PFSK-1 (cell line): ENCODE data around the gene ATP6V0E2.

Source experiments
- FOXP2 ChIP-seq: optimal IDR thresholded peaks from 2 replicates; pipeline ENCODE3; 2011; ENCODE audit warnings: borderline replicate concordance, control low read depth, inconsistent platforms; ENCODE audit not compliant: insufficient read depth; ENCODE audit errors: extremely low read length, extremely low read depth
- POLR2AphosphoS5 ChIP-seq: IDR thresholded peaks from 2 replicates; pipeline ENCODE4 v1.6.1; 2012; ENCODE audit warnings: low read depth, mild to moderate bottlenecking, control low read depth, low read length, moderate library complexity
- SIN3A ChIP-seq: IDR thresholded peaks from 2 replicates; pipeline ENCODE4 v1.6.1; 2012; ENCODE audit warnings: mild to moderate bottlenecking, low read length, moderate library complexity, borderline replicate concordance; ENCODE audit not compliant: insufficient read depth
- TAF1 ChIP-seq: IDR thresholded peaks from 2 replicates; pipeline ENCODE4 v1.6.1; 2012; ENCODE audit warnings: low read length, control low read depth, borderline replicate concordance; ENCODE audit not compliant: insufficient read depth
- TF ChIP-seq, protein P1 (sequence below), 2 experiments: IDR thresholded peaks; 2 replicates each; pipeline versions ENCODE4 v1.6.1 to v1.8.0; 2011 to 2012; ENCODE audit warnings: low read depth in 2 of 2, low read length in 2 of 2, control low read depth in 1 of 2, inconsistent platforms in 1 of 2, mild to moderate bottlenecking in 1 of 2, moderate library complexity in 1 of 2; ENCODE audit not compliant: insufficient read depth in 1 of 2

Gene ATP6V0E2

DNA sequence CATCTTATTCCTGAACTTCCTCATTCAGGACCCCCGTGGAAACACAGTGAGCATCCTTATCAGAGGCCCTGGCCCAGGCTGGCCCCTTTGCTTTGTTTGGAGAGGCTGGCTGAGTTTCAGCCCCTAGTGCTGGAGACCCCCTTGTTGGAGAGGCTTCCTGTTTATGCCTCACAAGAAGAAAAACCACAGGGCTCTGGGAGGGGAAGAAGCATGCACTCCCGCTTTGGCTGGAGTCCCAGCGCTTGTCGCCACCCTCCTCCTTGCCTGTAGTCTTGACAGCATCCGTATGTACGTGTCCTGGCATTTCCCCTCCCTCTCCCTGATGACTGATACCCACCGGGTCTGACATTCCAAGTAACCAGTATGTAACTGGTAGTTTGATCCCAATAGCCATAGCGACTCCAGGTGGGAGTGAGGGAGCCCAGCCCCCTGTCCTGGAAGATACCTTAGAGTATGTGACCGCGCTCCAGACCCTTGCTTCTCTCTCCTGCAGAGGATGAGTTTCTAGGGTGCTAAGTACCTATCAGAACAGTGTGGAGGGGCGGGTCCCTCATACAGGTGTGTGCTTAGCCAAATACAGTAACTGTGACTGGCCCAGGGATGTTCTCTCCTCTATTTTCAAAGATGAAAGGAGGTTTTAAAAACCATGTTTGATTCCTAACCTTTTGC lies 6.9 kb upstream of the ATP6V0E2 start:
- TF ChIP-seq FOXP2 (no peak), TAF1 (no peak), POLR2AphosphoS5 (no peak), SIN3A (no peak)
- TF ChIP-seq, protein P1, sequence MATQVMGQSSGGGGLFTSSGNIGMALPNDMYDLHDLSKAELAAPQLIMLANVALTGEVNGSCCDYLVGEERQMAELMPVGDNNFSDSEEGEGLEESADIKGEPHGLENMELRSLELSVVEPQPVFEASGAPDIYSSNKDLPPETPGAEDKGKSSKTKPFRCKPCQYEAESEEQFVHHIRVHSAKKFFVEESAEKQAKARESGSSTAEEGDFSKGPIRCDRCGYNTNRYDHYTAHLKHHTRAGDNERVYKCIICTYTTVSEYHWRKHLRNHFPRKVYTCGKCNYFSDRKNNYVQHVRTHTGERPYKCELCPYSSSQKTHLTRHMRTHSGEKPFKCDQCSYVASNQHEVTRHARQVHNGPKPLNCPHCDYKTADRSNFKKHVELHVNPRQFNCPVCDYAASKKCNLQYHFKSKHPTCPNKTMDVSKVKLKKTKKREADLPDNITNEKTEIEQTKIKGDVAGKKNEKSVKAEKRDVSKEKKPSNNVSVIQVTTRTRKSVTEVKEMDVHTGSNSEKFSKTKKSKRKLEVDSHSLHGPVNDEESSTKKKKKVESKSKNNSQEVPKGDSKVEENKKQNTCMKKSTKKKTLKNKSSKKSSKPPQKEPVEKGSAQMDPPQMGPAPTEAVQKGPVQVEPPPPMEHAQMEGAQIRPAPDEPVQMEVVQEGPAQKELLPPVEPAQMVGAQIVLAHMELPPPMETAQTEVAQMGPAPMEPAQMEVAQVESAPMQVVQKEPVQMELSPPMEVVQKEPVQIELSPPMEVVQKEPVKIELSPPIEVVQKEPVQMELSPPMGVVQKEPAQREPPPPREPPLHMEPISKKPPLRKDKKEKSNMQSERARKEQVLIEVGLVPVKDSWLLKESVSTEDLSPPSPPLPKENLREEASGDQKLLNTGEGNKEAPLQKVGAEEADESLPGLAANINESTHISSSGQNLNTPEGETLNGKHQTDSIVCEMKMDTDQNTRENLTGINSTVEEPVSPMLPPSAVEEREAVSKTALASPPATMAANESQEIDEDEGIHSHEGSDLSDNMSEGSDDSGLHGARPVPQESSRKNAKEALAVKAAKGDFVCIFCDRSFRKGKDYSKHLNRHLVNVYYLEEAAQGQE (IDR thresholded peaks at IDR 0.05; ENCODE audit: insufficient read depth in 1 of 2, low read depth in 2 of 2, low read length in 2 of 2) = no peak

DNA sequence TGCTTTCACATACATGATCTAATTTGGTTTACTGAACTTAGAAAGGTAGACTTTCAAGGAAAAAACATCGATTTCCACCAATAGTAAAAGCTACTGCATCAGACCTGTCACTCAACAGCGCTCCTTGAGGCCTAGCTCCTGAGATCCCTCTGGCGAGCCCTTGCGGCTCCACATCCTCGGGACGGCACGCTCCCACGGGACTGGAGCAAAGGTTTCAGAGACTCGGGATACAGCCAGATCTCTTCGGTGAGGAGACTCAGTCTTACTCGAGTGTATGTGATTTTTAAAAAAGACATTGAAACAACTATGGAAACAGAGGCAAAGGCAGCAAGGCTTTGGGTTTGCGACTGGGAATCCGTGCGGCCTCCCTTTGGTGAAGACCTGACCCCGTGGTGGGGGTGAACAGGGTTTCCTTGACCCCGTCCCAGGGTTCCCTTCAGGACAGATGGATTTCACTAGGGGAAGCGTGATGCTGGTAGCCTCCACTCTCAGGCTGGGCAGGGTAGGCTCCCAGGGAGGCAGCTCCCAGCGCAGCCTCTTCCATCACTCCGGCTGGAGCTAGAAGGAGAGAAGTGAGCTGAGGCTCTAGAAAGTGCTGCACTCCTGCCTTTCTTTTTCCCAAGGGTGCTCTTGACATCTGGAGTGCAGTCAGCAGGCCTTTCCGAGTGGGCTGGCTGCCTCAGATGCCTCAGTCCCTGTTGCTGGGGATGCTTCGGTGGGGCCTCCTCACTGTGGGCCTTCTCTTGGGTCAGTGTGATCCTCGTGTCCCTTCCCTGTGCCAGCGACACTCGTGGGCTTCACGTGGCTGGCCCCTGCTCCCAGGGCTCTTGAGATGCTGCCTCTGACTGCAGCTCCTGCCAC lies 5.8 kb upstream of the ATP6V0E2 start:
- no peak for TF ChIP-seq POLR2AphosphoS5
- TF ChIP-seq SIN3A = no peak
- TF ChIP-seq TAF1 = no peak
- TF ChIP-seq FOXP2 = no peak
- TF ChIP-seq, protein P1 (IDR thresholded peaks at IDR 0.05; ENCODE audit: insufficient read depth in 1 of 2, low read depth in 2 of 2, low read length in 2 of 2) = no peak

DNA sequence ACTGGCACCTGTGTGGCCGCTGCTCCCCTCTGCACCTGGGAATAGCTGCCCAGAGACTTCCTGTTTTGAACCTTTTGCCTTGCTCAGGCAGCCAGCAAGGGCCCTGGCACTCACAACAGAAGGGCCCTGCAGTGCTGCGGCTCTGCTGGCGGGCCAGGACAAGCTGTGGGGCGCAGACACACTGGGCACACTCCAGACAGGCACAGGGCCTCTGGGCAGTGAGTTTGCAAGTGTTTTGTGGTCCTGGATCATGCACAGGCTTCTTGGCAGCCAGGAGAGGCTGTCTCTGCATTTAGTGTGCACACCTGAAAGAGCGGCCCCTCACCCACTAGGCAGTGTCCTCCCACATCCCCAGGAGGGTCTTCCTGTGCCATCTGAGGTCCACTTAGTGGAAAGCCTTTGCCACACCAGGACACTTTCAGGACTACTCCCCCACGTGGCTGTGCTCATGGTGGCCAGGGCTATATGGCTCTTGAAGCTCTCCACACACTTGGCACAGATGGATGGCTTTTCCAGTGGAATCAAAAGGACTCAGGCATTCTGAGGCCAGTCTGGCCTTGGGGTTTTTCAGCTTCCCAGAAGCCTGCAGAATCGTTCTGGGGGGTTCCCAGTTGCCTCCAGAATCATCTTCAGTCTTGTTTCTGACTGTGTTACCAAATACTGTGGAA lies 5.0 kb upstream of the ATP6V0E2 start:
- TF ChIP-seq, protein P1 (IDR thresholded peaks at IDR 0.05; ENCODE audit: insufficient read depth in 1 of 2, low read depth in 2 of 2, low read length in 2 of 2) = no peak
- TF ChIP-seq TAF1 = no peak
- TF ChIP-seq SIN3A = no peak
- TF ChIP-seq POLR2AphosphoS5 = no peak
- no peak for TF ChIP-seq FOXP2

DNA sequence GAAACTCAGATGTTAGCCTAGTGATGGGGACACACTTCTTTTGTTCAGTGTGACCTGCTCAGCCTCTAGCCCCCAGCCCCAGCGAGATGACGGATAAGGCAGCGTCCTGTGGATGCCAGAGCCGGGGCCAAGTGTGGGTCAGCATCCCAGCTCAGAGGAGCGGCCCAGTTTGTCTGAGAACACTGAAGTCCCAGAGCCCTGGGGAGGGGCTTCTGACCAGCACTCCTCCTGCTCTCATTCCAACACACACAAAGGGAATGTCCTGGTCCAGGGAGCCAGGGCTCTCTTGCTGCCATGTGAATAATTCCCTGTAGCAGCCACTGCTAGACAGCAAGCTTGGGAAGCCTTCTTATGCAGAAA lies 4.5 kb upstream of the ATP6V0E2 start:
- no peak for TF ChIP-seq SIN3A

DNA sequence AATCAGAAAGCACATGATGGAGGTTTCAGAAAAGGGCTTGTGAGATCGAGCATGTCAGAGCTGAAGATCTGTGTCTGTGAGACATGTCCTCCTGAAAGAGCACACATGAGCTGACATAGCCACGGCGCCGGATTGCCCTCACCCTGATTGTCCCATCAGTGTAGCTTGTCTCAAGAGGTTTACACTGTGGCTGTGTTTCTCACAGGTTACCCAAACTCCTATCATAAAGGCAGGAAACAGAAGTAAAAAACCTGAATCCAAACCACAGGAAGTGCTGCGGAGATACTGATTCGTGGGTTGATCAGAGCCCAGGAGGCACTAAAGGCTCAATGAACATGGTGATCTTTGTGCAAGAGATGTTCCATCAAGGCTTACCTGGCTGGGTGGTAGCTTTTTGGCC lies 3.9 kb upstream of the ATP6V0E2 start:
- no peak for TF ChIP-seq POLR2AphosphoS5
- TF ChIP-seq TAF1 = no peak
- TF ChIP-seq, protein P1 (IDR thresholded peaks at IDR 0.05; ENCODE audit: insufficient read depth in 1 of 2, low read depth in 2 of 2, low read length in 2 of 2) = no peak
- TF ChIP-seq FOXP2 = no peak
- TF ChIP-seq SIN3A = no peak
